Measurements from ENCODE around the gene TGFBR2. TPM values are rescaled to one million over a fixed set of nuclear protein-coding genes. Genes with fewer than 3 reads are reported as not detected.

TGFBR2 gene
- total RNA-seq, 4 donors from 2014 or later = 10.1 to 114 (median 48.7) TPM

GRCh38 chr3:30693470-30694120 lies 87.2 kb downstream of the TGFBR2 start:
- no peak for DNase-seq
- Histone ChIP-seq H3K36me3 (peaks cover 0 to 53% (median 0%) of the 10 kb centered on the region in 3 donors), H3K9me3 (no peaks in the 10 kb centered on the region), H3K27ac (peak overlapping the region in 1 of 4 donors; percentile 41), H3K4me1 (peaks cover 4 to 60% (median 16%) of the 10 kb centered on the region in 3 donors), H3K27me3 (no peaks in the 10 kb centered on the region), H3K4me3 (no peak overlapping the region)
- TF ChIP-seq POLR2A (IDR thresholded peaks at IDR 0.05) (no peak), CTCF (IDR thresholded peaks at IDR 0.05) (peak; percentile 64 to 89 (median 78))
- intact Hi-C loops (cut with DNase I) = loop anchor here (10.0 kb wide), 2 partner anchors 509 to 579 kb away; no protein-coding TSS in a partner anchor
- 0 to 4% methylated on average over 2 of the region's 2 CpGs for WGBS, 2 donors

GRCh38 chr3:30694148-30694547 lies 87.7 kb downstream of the TGFBR2 start:
- no peak overlapping the region for H3K4me3 ChIP-seq
- H3K27ac ChIP-seq = no peak overlapping the region
- H3K27me3 ChIP-seq = no peaks in the 10 kb centered on the region
- peaks cover 0 to 53% (median 0%) of the 10 kb centered on the region in 3 donors for H3K36me3 ChIP-seq
- H3K9me3 ChIP-seq = no peaks in the 10 kb centered on the region
- H3K4me1 ChIP-seq = peaks cover 0 to 54% (median 10%) of the 10 kb centered on the region in 3 donors
- intact Hi-C loops (cut with DNase I) = loop anchor here (10.0 kb wide), 2 partner anchors 509 to 579 kb away; no protein-coding TSS in a partner anchor
- WGBS, 2 donors = 72 to 73% methylated on average over 3 of the region's 3 CpGs
- DNase-seq = no peak
- TF ChIP-seq CTCF (IDR thresholded peaks at IDR 0.05) (no peak), POLR2A (IDR thresholded peaks at IDR 0.05) (no peak)

- no peak for TF ChIP-seq POLR2A (IDR thresholded peaks at IDR 0.05)
- no peak for TF ChIP-seq CTCF (IDR thresholded peaks at IDR 0.05)
- Histone ChIP-seq H3K4me3 (no peak overlapping the region), H3K27me3 (no peaks in the 10 kb centered on the region), H3K27ac (no peak overlapping the region), H3K36me3 (peaks cover 0 to 53% (median 0%) of the 10 kb centered on the region in 3 donors), H3K9me3 (no peaks in the 10 kb centered on the region), H3K4me1 (peaks cover 0 to 49% (median 6%) of the 10 kb centered on the region in 3 donors)
- intact Hi-C loops (cut with DNase I) = loop anchor here (10.0 kb wide), 2 partner anchors 510 to 580 kb away; no protein-coding TSS in a partner anchor
- no peak for DNase-seq
- WGBS, 2 donors = 83 to 90% methylated on average over 3 of the region's 3 CpGs
Measured at GRCh38 chr3:30694668-30695067, 88.3 kb downstream of the TGFBR2 start.

GRCh38 chr3:30695302-30696061 lies 89.1 kb downstream of the TGFBR2 start:
- Histone ChIP-seq H3K4me3 (no peak overlapping the region), H3K9me3 (no peaks in the 10 kb centered on the region), H3K27me3 (no peaks in the 10 kb centered on the region), H3K4me1 (peaks cover 0 to 41% (median 6%) of the 10 kb centered on the region in 3 donors), H3K27ac (no peak overlapping the region), H3K36me3 (peaks cover 0 to 45% (median 0%) of the 10 kb centered on the region in 3 donors)
- no peak for DNase-seq
- intact Hi-C loops (cut with DNase I) = loop anchor here (10.0 kb wide), 2 partner anchors 511 to 581 kb away; no protein-coding TSS in a partner anchor
- 74 to 93% methylated on average over 4 to 5 of the region's 6 CpGs for WGBS, 2 donors
- no peak for TF ChIP-seq CTCF (IDR thresholded peaks at IDR 0.05)
- TF ChIP-seq POLR2A (IDR thresholded peaks at IDR 0.05) = no peak

GRCh38 chr3:30696403-30696819 lies 90.0 kb downstream of the TGFBR2 start:
- Histone ChIP-seq H3K27me3 (no peaks in the 10 kb centered on the region), H3K36me3 (peaks cover 0 to 36% (median 0%) of the 10 kb centered on the region in 3 donors), H3K4me3 (no peak overlapping the region), H3K27ac (no peak overlapping the region), H3K4me1 (peaks cover 0 to 32% (median 5%) of the 10 kb centered on the region in 3 donors), H3K9me3 (no peaks in the 10 kb centered on the region)
- no peak for DNase-seq
- intact Hi-C loops (cut with DNase I) = loop anchor here (10.0 kb wide), 2 partner anchors 512 to 582 kb away; no protein-coding TSS in a partner anchor
- TF ChIP-seq POLR2A (IDR thresholded peaks at IDR 0.05) (no peak), CTCF (IDR thresholded peaks at IDR 0.05) (no peak)
- 54 to 59% methylated on average over 3 of the region's 3 CpGs for WGBS, 2 donors

Measured in esophagus squamous epithelium (tissue), 5 donors.